ENCODE measurements around the gene SPATS2L. TPM values are rescaled to one million over a fixed set of nuclear protein-coding genes. Genes with fewer than 3 reads are reported as not detected.

The SPATS2L gene
- total RNA-seq, 1 experiment from 2014 or later = 47.3 TPM

DNA sequence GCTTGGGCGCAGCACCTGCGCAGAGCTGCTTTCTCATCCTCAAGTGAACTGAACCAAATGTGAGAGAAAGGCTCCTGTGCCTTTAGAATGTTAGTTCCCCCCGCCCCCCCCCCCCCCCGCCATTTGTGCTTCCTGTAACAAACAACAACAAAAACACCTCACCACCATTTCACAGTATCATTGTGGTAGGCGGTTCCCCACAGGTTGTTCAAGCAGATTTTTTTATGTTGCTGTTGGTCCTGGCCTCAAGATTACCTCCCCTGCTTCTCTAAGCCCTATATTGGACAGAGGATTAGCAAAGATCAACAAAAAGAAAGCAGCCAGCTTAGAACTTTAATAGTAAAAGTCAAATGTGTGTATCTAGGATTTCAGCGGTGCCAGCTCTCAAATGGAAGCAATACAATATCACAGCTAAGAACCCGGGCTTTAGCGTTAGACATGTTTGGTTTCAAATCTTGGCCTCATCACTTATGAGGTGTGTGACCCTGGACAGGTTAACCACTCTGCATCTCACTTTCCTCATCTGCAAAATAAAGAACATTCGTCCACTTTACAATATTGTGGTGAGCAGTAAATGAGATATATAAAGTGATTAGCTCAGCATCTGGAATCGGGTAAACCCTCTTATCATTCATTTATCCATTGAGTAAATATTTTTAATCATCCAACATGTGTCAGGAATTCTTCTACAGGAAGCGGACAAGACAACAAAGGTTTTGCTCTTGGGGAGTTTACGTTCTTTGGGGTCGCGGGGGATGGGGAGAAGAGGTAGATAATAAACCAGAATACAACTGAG lies 118.7 kb downstream of the SPATS2L start:
- H3K27me3 Mint-ChIP-seq (ENCODE audit: low read depth) = no peaks in the 10 kb centered on the region
- peaks cover 4% of the 10 kb centered on the region; the same call in 1 of the 2 replicates for H3K4me1 ChIP-seq (ENCODE audit: insufficient read depth, low read length)
- no CpG with 5 or more reads among the region's 14 CpGs for WGBS (ENCODE audit: extremely low coverage, insufficient read length, low lambda C conversion rate)
- no peak overlapping the region for H3K14ac ChIP-seq (ENCODE audit: insufficient read depth, low read length)
- H3K18ac ChIP-seq (ENCODE audit: insufficient read length, low read depth, low read length) = no peak overlapping the region
- H2BK15ac ChIP-seq (ENCODE audit: low read depth, low read length) = no peak overlapping the region
- H2BK12ac ChIP-seq (ENCODE audit: insufficient read length, low read depth, low read length) = no peak overlapping the region
- peaks cover 6 to 21% (median 10%) of the 10 kb centered on the region in 3 experiments; a peak in 5 of 7 replicates for H3K36me3 Mint-ChIP-seq (ENCODE audit: insufficient read depth in 1 of 3, low read depth in 3 of 3)
- no peak overlapping the region for H3K4me3 Mint-ChIP-seq
- no peaks in the 10 kb centered on the region for H3K27me3 ChIP-seq (ENCODE audit: insufficient read depth, low read length)
- H2AFZ ChIP-seq (ENCODE audit: low read length) = no peak overlapping the region
- no peaks in the 10 kb centered on the region; the same call in 1 of the 2 replicates for H3K79me2 ChIP-seq (ENCODE audit: insufficient read depth, low read length)
- H4K8ac ChIP-seq (replicated peaks; ENCODE audit: insufficient read length, low read depth, low read length) = no peak overlapping the region
- H3K27ac Mint-ChIP-seq = peak overlapping the region; percentile 29 to 65 (median 53); a peak in 4 of 7 replicates
- TF ChIP-seq, protein P1, sequence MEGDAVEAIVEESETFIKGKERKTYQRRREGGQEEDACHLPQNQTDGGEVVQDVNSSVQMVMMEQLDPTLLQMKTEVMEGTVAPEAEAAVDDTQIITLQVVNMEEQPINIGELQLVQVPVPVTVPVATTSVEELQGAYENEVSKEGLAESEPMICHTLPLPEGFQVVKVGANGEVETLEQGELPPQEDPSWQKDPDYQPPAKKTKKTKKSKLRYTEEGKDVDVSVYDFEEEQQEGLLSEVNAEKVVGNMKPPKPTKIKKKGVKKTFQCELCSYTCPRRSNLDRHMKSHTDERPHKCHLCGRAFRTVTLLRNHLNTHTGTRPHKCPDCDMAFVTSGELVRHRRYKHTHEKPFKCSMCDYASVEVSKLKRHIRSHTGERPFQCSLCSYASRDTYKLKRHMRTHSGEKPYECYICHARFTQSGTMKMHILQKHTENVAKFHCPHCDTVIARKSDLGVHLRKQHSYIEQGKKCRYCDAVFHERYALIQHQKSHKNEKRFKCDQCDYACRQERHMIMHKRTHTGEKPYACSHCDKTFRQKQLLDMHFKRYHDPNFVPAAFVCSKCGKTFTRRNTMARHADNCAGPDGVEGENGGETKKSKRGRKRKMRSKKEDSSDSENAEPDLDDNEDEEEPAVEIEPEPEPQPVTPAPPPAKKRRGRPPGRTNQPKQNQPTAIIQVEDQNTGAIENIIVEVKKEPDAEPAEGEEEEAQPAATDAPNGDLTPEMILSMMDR (conservative IDR thresholded peaks at IDR 0.05) = no peak
- H3K56ac ChIP-seq (ENCODE audit: insufficient read length, low read depth, low read length) = no peak overlapping the region
- H2BK5ac ChIP-seq (ENCODE audit: insufficient read length, low read length) = no peak overlapping the region
- H3T11ph ChIP-seq (ENCODE audit: low read length) = no peak overlapping the region
- H3K79me1 ChIP-seq (ENCODE audit: insufficient read depth, low read depth, low read length, poor library complexity, severe bottlenecking) = no peaks in the 10 kb centered on the region
- no peak overlapping the region for H4K91ac ChIP-seq (ENCODE audit: insufficient read length, low read depth, low read length)
- H4K5ac ChIP-seq (ENCODE audit: insufficient read length, low read depth, low read length) = no peak overlapping the region
- no peak overlapping the region for H2BK20ac ChIP-seq (ENCODE audit: low read depth, low read length, poor library complexity, severe bottlenecking)
- H3K23me2 ChIP-seq (ENCODE audit: insufficient read length, low read depth, low read length, poor library complexity, severe bottlenecking) = no peaks in the 10 kb centered on the region
- H2AK5ac ChIP-seq (ENCODE audit: insufficient read length, low read length) = no peak overlapping the region
- H3K9ac ChIP-seq (ENCODE audit: extremely low read depth, insufficient read length, low read length) = no peak overlapping the region
- H3K4me2 ChIP-seq (ENCODE audit: insufficient read depth, insufficient read length, low read length) = no peak overlapping the region
- H3K27ac ChIP-seq (ENCODE audit: insufficient read length, low read depth, low read length) = no peak overlapping the region
- no peak overlapping the region for H2BK120ac ChIP-seq (ENCODE audit: low read depth, low read length, poor library complexity, severe bottlenecking)
- no peaks in the 10 kb centered on the region for H3K9me3 Mint-ChIP-seq
- H3K4me1 Mint-ChIP-seq = peaks cover 7 to 14% of the 10 kb centered on the region in 2 experiments
- no peaks in the 10 kb centered on the region for H4K20me1 ChIP-seq (ENCODE audit: control insufficient read depth, insufficient read depth, insufficient read length)
- no peak overlapping the region for H3K4ac ChIP-seq (ENCODE audit: low read depth, low read length)
- no peak overlapping the region for H3K23ac ChIP-seq (ENCODE audit: insufficient read length, low read depth, low read length)
- DNase-seq = no peak
- H3K9me3 ChIP-seq (ENCODE audit: control insufficient read depth, low read depth, low read length) = no peaks in the 10 kb centered on the region
